MM.1S (cell line): Measurements from ENCODE around the gene CCDC47.

Experiments used
- EZH2 ChIP-seq: fragments of 300-600 bp; sonication (generic); optimal IDR thresholded peaks from 2 replicates; pipeline ENCODE3; 2017; ENCODE audit warnings: low read depth, mild to moderate bottlenecking, antibody characterized with exemption, low read length, mixed read lengths
- EZH2phosphoT487 ChIP-seq: fragments of 300-600 bp; sonication (generic); IDR thresholded peaks from 2 replicates; pipeline ENCODE4 v1.6.1; 2018; ENCODE audit warnings: antibody characterized with exemption, low read length
- TF ChIP-seq, protein P1 (sequence below): fragments of 300-600 bp; sonication (generic); IDR thresholded peaks from 2 replicates; pipeline ENCODE4 v1.5.1; 2016; ENCODE audit warnings: antibody characterized with exemption, low read length, mixed read lengths

DNA sequence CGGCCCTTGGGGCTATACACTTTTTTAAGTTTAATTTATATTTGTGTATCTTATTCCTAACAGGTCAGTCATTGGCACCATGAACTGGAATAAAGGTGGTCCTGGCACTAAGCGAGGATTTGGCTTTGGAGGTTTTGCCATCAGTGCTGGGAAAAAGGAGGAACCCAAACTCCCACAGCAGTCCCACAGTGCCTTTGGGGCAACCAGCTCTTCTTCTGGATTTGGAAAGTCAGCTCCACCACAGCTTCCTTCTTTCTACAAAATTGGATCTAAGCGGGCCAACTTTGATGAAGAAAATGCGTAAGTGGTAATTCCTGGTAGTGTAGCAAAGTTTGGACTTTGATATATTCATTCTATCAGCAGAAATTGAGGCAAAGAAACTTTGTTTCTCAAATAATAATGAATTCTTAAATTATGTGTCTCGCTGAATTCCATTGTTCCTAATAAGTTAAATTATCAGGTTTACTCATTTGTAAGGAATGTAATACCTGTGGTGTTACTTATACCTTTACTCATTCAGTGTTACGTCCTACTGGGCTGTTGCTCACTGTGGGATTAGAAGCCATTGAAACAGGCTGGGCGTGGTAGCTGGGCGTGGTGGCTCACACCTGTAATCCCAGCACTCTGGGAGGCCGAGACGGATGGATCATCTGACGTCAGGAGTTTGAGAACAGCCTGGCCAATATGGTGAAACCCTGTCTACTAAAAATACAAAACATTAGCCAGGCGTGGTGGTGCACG, 13.7 kb upstream of the CCDC47 start:
- TF ChIP-seq EZH2 (no peak), EZH2phosphoT487 (no peak)
- TF ChIP-seq, protein P1, sequence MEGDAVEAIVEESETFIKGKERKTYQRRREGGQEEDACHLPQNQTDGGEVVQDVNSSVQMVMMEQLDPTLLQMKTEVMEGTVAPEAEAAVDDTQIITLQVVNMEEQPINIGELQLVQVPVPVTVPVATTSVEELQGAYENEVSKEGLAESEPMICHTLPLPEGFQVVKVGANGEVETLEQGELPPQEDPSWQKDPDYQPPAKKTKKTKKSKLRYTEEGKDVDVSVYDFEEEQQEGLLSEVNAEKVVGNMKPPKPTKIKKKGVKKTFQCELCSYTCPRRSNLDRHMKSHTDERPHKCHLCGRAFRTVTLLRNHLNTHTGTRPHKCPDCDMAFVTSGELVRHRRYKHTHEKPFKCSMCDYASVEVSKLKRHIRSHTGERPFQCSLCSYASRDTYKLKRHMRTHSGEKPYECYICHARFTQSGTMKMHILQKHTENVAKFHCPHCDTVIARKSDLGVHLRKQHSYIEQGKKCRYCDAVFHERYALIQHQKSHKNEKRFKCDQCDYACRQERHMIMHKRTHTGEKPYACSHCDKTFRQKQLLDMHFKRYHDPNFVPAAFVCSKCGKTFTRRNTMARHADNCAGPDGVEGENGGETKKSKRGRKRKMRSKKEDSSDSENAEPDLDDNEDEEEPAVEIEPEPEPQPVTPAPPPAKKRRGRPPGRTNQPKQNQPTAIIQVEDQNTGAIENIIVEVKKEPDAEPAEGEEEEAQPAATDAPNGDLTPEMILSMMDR, result no peak
